Smooth muscle cell of trachea (primary cell): ENCODE data around the gene CST1. TPM values are rescaled to one million over a fixed set of nuclear protein-coding genes. Genes with fewer than 3 reads are reported as not detected.

Experiments
- total RNA-seq: library from RNA; depleted of rRNA; stranded (reverse); fragments of >200 nt; gene quantifications from 2 replicates; pipeline ENCODE4 v1.2.1, GENCODE V29; 2014

The CST1 gene
- total RNA-seq = 0.15 and 0.50 TPM in 2 replicates

GRCh38 chr20:23750786-23751185 lies at the start of gene CST1:
TSS of gene CST1 (minus strand) at chr20:23750935. CDS start at chr20:23750866, 69 bp downstream.

Other genes with a start within 250 kb of the CST1 start
- gene CST9L, start 182.5 kb downstream of the CST1 start, total RNA-seq = not detected in 2 replicates
- not detected in 2 replicates for gene CST9, start 145.0 kb downstream of the CST1 start, total RNA-seq
- 254 and 383 TPM in 2 replicates for gene CST3, start 113.0 kb downstream of the CST1 start, total RNA-seq
- gene CST4, start 61.9 kb downstream of the CST1 start, total RNA-seq = not detected in 2 replicates
- not detected in 2 replicates for gene CST2, start 75.8 kb upstream of the CST1 start, total RNA-seq
- not detected in 2 replicates for gene CST5, start 128.8 kb upstream of the CST1 start, total RNA-seq
- not detected in 2 replicates for gene GGTLC1, start 237.8 kb upstream of the CST1 start, total RNA-seq